NK-92 (cell line): ENCODE results near the gene RNF25.
"Not testable (repeated sequence)": the region's sequence is repeated elsewhere in the genome, so short reads cannot be mapped to it uniquely, and the experiment has no call there.

Experiments
- DNase-seq: peaks from one replicate; lab custom pipeline; 2025; ENCODE audit not compliant: unreplicated experiment; lab: John Stamatoyannopoulos, UW

RNF25 gene

GRCh38 chr2:218671654-218672566 is at the start of gene RNF25, which contains the start of gene STK36:
RNF25 (minus strand) TSS chr2:218672002; CDS start chr2:218671970, 32 bp downstream.
STK36 (plus strand) TSS chr2:218672086; CDS start chr2:218672830, 744 bp downstream.
- DNase-seq = no peak

DNA sequence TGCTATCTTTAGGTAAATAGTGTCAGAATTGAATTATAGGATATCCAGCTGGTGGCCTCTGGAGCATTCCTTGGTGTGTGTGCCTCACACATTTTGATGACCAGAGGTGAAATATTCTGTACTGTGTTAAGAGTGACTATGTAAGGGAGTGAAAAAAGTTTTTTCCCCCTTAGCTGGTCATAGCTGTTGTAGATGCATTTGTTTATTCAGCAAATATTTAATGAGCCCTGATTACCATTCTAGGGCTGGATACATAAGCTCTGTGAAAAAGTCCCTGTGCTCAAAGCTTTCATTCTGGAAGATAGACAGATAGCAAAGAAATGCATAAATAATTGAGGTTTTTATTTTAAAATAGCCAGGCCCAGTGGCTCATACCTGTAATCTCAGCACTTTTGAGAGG is 49.7 kb upstream of the RNF25 start:
- no peak for DNase-seq

- DNase-seq = no peak
Measured at GRCh38 chr2:218720048-218721041, 48.5 kb upstream of the RNF25 start.

DNA sequence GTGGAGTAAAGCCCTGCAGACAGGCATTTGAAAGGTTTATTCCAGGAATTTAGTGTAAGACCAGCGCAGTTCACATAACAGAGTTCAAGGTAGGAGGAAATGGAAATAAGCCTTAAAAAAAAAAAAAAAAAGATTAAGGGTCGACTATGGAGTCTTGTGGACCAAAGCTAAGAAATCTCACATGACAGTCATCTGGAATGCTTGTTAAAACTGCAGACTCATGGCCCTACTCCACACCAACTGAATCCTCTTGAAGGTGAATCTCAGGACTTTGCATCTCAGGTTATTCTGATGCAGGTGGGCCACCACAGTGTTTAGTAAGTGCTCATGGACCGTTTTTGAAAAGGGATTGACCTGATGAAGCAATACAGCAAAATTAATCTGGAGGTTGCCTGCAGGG is 47.7 kb upstream of the RNF25 start:
- DNase-seq = no peak

GRCh38 chr2:218718058-218718457 is 46.3 kb upstream of the RNF25 start:
- DNase-seq = no peak

- DNase-seq = no peak
Measured at GRCh38 chr2:218717262-218717661, 45.5 kb upstream of the RNF25 start.

GRCh38 chr2:218716070-218716469 is 44.3 kb upstream of the RNF25 start:
- DNase-seq = no peak

DNA sequence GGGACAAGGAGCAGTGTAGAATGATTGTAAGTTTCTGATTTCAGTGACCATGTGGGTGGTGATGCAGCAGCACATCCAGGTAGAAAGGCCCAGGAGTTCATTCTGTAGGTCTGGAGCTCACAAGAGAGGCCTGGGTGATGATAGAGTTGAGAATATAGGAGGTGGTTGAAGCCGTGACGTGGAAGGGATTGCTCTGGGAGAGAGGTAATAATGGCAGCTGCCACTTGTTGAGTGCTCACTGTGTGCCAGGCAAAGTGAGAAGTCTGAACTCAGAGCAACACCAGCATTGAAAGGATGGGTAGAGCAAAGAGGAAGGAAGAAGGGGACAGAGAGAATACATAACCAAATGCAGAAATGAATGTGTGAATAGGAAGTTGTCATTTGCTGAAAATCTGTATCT is 42.1 kb upstream of the RNF25 start:
- no peak for DNase-seq

DNA sequence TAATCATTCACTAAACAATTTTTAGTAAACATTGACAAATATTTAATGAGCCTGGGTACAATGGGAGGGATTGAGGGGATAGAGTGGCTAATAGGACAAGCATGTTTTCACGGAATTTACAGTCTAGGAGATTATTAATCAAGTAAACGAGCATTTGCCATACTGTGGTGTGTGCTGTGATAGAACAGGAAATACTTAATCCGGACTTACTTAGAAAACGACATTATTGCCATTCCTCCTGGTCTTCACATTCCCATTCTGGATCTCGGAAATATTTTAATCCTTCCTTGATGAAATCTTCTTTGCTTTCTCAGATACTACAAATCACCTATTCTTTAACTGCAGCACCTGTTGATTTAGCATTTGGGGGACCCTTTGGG is 39.7 kb upstream of the RNF25 start:
- no peak for DNase-seq

DNA sequence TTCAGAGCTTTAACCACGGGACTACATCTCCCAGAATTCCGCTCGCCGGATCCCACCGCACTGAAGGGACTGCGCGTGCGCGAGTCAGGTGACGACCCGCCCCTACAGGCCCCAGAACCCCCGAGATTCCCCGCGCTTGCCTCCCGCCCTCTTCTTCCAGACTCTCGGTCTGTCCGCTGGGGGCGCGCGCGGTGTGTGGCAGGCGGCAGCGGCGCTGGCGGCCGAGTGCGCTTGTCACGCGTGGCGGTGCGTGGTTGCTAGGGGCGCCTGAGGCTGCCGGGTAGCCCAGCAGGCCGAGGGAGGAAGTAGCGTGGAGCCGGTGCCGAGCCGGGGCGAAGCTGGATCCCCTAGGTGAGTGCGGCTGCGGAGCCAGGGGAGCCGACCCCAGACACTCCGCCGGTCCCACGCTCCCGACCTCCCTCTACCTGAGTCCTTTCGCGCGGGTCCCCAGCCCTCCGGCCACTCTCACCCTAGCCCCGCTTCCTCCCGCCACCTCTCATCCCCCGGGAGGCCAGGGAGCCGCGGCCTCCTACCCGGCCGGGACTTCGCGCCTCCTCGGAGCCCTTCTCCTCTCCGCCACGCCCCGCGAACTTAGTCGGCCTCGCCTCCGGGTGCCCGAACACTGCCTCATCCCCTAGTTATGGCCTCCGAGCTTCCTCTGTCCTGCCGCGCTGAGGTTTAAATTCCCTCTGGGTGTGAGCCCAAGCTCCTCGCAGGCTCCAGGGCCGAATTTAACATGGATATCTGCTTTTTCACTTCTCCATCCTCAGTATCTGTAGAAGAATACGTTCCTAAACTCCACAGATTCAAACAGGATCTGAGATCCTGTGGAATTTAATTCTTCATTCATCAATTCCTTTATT is 39.1 kb upstream of the RNF25 start, which contains the start of gene TTLL4:
TTLL4 (plus strand) TSS at position 149 of the 863 bp plus-strand sequence. CDS start 26,842 bp downstream, outside the sequence.
- DNase-seq = peak; percentile 76

DNA sequence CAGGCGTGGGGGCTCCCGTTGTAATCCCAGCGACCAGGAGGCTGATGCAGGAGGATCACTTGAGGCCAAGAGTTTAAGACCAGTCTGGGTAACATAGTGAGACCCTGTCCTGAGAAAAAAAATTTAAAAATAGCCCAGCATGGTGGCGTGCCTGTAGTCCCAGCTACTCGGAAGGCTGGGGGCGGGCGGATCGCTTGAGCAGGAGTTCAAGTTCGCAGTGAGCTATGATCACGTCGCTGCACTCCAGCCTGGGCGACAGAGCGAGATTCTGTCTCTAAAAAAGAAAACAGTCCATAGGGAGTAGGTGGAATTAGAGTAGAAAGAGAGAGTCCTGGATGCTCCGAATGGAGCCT is 38.5 kb upstream of the RNF25 start:
- no peak for DNase-seq

DNA sequence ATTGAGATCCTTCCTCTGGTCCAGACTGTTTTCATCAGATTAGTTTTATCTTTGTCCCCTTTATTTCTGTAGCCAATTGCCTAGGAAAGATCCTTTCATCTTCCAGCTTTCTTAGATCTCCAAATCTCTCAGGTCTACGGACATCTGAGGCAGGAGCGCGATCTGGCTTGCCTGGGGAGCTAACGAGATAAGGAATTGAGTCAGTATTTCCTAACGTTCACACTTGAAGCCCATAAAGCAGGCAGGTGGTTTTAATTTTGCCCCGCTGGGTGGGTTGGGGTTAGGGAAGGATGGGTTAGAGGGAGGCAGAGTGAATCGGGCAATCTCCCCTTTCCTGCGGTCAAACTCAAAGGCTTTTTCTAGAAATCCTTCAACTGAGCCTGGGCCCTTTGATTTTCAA is 38.1 kb upstream of the RNF25 start:
- no peak for DNase-seq

DNA sequence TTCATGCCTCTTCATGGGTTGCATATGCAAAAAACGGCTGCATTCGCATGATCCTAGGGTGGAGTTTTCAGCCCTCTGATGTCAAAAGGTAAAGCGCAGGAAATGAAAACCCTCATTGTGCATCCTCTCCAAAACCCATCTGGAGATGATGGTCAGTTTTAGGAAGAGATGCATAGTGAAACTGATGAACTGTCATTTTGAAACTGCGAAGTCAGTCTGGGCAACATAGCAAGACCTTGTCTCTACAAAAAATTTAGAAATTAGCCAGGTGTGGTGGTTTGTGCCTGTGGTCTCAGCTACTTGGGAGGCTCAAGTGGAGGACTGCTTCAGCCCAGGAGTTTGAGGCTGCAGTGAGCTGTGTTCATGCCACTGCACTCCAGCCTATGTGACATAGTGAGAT is 36.3 kb upstream of the RNF25 start:
- no peak for DNase-seq

DNA sequence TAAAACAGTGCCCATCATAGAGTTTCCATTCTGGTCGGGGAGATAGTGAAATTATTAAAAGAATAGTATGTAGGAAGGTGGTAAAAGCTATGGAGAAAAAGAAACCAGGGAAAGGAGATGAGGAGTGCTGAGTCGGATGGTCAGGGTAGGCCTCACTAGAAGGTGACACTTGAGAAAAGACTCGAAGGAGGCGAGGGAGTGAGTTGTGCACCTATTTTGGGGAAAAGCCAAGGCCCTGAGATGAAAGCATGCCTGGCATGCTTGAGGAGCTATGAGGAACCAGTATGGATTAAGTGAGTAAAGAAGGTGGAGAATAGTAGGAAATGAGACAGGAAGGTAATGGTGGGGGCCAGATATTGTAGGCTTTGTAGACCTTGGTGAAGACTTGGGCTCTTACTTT is 31.5 kb upstream of the RNF25 start:
- DNase-seq = no peak

GRCh38 chr2:218701806-218702205 is 30.0 kb upstream of the RNF25 start:
- no peak for DNase-seq

GRCh38 chr2:218698885-218699284 is 27.1 kb upstream of the RNF25 start:
- DNase-seq = no peak

GRCh38 chr2:218694405-218695145 is 22.8 kb upstream of the RNF25 start:
- DNase-seq = no peak

DNA sequence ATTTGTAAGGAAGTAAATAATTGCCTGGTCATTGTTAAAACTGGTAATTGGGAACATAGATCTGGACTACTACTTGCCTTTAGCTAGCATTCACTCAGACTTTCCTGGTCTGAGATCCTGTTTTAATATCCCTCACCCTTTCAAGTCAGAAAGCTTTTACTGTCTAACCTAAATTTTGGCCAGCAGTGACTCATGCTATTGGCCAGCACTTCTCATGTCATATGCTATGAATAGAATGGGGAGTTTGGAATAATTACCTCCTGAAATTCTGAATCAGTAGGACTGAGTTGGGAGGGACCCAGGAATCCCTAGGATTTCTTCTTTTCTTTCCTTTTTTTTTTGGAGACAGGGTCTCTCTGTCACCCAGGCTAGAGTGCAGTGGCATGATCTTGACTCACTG is 19.4 kb upstream of the RNF25 start:
- no peak for DNase-seq

DNA sequence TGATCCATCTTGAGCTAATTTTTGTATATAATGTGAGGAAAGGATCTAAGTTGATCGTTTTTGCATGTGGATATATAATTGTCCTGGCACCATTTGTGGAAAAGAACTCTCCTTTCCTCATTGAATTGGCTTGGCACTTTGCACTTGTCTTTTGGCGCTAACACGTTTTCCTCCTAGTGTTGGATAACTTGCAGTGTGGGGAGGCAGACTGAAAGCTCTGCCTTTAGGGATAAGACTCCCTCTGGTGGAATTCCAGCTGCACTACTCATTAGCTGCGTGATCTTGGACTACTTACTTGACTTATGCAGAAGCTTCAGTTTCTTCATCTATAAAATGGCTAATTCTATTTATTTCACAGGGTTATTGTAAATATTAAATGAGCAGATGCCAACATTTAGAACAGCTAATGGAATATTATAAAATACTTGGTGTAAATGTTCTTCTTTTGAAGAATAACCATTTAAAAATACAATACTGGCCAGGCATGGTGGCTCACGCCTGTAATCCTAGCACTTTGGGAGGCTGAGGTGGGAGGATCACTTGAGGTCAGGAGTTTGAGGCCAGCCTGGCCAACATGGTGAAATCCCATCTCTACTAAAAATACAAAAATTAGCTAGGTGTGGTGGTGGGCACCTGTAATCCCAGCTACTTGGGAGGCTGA is 15.7 kb upstream of the RNF25 start:
- DNase-seq = not testable (repeated sequence)
